Fibroblast of lung (primary cell): ENCODE data around the gene CAPS2.

Experiments
- EZH2 ChIP-seq: IDR thresholded peaks from 2 replicates; pipeline ENCODE4 v1.5.1; 2012; ENCODE audit warnings: low read length, control low read depth, mild to moderate bottlenecking; ENCODE audit errors: missing control alignments
- TF ChIP-seq, protein P1 (sequence below), 2 donors: IDR thresholded peaks in 1 of 2; conservative IDR thresholded peaks in 1 of 2; 1 replicate in 1 of 2; 2 replicates in 1 of 2; pipeline ENCODE4 v1.5.1; 2011 to 2012; ENCODE audit warnings: low read length in 2 of 2, control low read depth in 1 of 2, inconsistent platforms in 1 of 2, low read depth in 1 of 2, mild to moderate bottlenecking in 1 of 2

DNA sequence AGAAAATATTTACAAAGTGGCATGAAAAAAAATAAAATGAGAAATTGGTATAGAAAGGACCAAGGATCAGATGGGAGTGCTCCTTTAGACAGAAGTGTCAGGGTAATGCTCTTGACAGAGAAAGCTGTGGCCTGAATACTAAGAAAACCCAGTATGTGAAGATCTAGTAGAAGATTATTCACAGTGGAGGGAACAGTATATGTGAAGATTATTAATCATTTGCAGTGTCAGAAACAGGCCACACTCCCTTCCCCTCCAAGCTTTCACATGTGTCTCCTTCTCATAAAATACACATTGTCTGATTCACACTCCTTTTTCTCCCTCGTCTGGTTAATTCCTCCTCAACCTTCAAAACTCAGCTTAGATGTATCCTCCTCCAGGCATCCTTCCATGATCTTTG lies 41.3 kb downstream of the CAPS2 start:
- TF ChIP-seq, protein P1, sequence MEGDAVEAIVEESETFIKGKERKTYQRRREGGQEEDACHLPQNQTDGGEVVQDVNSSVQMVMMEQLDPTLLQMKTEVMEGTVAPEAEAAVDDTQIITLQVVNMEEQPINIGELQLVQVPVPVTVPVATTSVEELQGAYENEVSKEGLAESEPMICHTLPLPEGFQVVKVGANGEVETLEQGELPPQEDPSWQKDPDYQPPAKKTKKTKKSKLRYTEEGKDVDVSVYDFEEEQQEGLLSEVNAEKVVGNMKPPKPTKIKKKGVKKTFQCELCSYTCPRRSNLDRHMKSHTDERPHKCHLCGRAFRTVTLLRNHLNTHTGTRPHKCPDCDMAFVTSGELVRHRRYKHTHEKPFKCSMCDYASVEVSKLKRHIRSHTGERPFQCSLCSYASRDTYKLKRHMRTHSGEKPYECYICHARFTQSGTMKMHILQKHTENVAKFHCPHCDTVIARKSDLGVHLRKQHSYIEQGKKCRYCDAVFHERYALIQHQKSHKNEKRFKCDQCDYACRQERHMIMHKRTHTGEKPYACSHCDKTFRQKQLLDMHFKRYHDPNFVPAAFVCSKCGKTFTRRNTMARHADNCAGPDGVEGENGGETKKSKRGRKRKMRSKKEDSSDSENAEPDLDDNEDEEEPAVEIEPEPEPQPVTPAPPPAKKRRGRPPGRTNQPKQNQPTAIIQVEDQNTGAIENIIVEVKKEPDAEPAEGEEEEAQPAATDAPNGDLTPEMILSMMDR (conservative IDR thresholded peaks at IDR 0.05 in 1 of 2, IDR thresholded peaks at IDR 0.05 in 1 of 2; ENCODE audit: low read depth in 1 of 2, low read length in 2 of 2): no peak
- no peak for TF ChIP-seq EZH2
